ENCODE data around the gene FBXO34.

The FBXO34 gene

GRCh38 chr14:55386037-55386808, 115.0 kb downstream of the FBXO34 start:
- no peaks in the 10 kb centered on the region for H3K79me2 ChIP-seq (ENCODE audit: insufficient read depth, low read length)
- H3K9me3 ChIP-seq (ENCODE audit: insufficient read depth, low read depth, low read length): no peaks in the 10 kb centered on the region
- no peaks in the 10 kb centered on the region for H4K20me1 ChIP-seq (ENCODE audit: insufficient read depth, low read length, poor library complexity, severe bottlenecking)
- H3K4me1 ChIP-seq (ENCODE audit: insufficient read depth, low read length, poor library complexity, severe bottlenecking): peaks cover 10% of the 10 kb centered on the region
- no peaks in the 10 kb centered on the region for H3F3A ChIP-seq (ENCODE audit: low read depth)
- no peak overlapping the region for H3K9ac ChIP-seq (ENCODE audit: low read depth, low read length, poor library complexity, severe bottlenecking)
- no peak overlapping the region for H3K4me3 ChIP-seq (ENCODE audit: low read length, poor library complexity, severe bottlenecking)
- H3K36me3 ChIP-seq (ENCODE audit: insufficient read depth, low read length): peaks cover 24% of the 10 kb centered on the region; the same call in 1 of the 2 replicates
- TF ChIP-seq EZH2phosphoT487 (IDR thresholded peaks at IDR 0.05; ENCODE audit: borderline replicate concordance): no peak
- TF ChIP-seq, protein P1, sequence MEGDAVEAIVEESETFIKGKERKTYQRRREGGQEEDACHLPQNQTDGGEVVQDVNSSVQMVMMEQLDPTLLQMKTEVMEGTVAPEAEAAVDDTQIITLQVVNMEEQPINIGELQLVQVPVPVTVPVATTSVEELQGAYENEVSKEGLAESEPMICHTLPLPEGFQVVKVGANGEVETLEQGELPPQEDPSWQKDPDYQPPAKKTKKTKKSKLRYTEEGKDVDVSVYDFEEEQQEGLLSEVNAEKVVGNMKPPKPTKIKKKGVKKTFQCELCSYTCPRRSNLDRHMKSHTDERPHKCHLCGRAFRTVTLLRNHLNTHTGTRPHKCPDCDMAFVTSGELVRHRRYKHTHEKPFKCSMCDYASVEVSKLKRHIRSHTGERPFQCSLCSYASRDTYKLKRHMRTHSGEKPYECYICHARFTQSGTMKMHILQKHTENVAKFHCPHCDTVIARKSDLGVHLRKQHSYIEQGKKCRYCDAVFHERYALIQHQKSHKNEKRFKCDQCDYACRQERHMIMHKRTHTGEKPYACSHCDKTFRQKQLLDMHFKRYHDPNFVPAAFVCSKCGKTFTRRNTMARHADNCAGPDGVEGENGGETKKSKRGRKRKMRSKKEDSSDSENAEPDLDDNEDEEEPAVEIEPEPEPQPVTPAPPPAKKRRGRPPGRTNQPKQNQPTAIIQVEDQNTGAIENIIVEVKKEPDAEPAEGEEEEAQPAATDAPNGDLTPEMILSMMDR (conservative IDR thresholded peaks at IDR 0.05; ENCODE audit: low read length): no peak
- no peak overlapping the region for H2AFZ ChIP-seq (ENCODE audit: low read length)
- H3K4me2 ChIP-seq (ENCODE audit: low read depth, low read length, poor library complexity, severe bottlenecking): no peak overlapping the region
- H3K9me2 ChIP-seq (replicated peaks; ENCODE audit: low read depth, low read length): no peaks in the 10 kb centered on the region
- H3K27me3 ChIP-seq (ENCODE audit: insufficient read depth, low read length, poor library complexity, severe bottlenecking): no peaks in the 10 kb centered on the region

GRCh38 chr14:55387121-55387520, 115.9 kb downstream of the FBXO34 start:
- no peaks in the 10 kb centered on the region for H3F3A ChIP-seq (ENCODE audit: low read depth)
- H3K27me3 ChIP-seq (ENCODE audit: insufficient read depth, low read length, poor library complexity, severe bottlenecking): no peaks in the 10 kb centered on the region
- peaks cover 16% of the 10 kb centered on the region; the same call in 1 of the 2 replicates for H3K36me3 ChIP-seq (ENCODE audit: insufficient read depth, low read length)
- peaks cover 10% of the 10 kb centered on the region for H3K4me1 ChIP-seq (ENCODE audit: insufficient read depth, low read length, poor library complexity, severe bottlenecking)
- H3K4me2 ChIP-seq (ENCODE audit: low read depth, low read length, poor library complexity, severe bottlenecking): no peak overlapping the region
- H3K9ac ChIP-seq (ENCODE audit: low read depth, low read length, poor library complexity, severe bottlenecking): no peak overlapping the region
- no peaks in the 10 kb centered on the region for H3K79me2 ChIP-seq (ENCODE audit: insufficient read depth, low read length)
- H2AFZ ChIP-seq (ENCODE audit: low read length): no peak overlapping the region
- no peak overlapping the region for H3K4me3 ChIP-seq (ENCODE audit: low read length, poor library complexity, severe bottlenecking)
- H3K9me3 ChIP-seq (ENCODE audit: insufficient read depth, low read depth, low read length): no peaks in the 10 kb centered on the region
- TF ChIP-seq, protein P1 (conservative IDR thresholded peaks at IDR 0.05; ENCODE audit: low read length): no peak
- TF ChIP-seq EZH2phosphoT487 (IDR thresholded peaks at IDR 0.05; ENCODE audit: borderline replicate concordance): no peak
- H3K9me2 ChIP-seq (replicated peaks; ENCODE audit: low read depth, low read length): no peaks in the 10 kb centered on the region
- H4K20me1 ChIP-seq (ENCODE audit: insufficient read depth, low read length, poor library complexity, severe bottlenecking): no peaks in the 10 kb centered on the region

DNA sequence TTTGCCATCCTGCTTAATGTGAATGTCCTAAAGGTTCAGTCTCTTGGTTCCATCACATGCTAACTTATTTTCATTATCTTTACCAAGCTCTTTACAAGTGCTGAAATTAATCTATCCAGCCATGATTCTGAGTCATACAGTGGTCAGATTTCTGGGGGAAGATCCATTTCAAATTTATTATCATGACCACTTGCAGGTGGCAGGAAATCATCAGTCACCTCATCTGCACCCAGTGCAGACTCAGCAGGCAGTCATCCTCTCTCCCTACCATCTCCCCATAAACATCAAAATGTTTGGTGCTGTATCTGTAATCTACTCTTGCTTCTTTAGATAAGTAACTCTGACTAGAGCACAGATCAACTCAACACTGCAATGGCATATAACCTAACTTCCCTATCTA, 116.9 kb downstream of the FBXO34 start:
- no peaks in the 10 kb centered on the region for H3K9me2 ChIP-seq (replicated peaks; ENCODE audit: low read depth, low read length)
- H3K4me1 ChIP-seq (ENCODE audit: insufficient read depth, low read length, poor library complexity, severe bottlenecking): peaks cover 10% of the 10 kb centered on the region
- TF ChIP-seq EZH2phosphoT487 (IDR thresholded peaks at IDR 0.05; ENCODE audit: borderline replicate concordance): no peak
- TF ChIP-seq, protein P1 (conservative IDR thresholded peaks at IDR 0.05; ENCODE audit: low read length): no peak
- H3K4me2 ChIP-seq (ENCODE audit: low read depth, low read length, poor library complexity, severe bottlenecking): peak overlapping the region; percentile 20
- H3F3A ChIP-seq (ENCODE audit: low read depth): no peaks in the 10 kb centered on the region
- no peaks in the 10 kb centered on the region for H4K20me1 ChIP-seq (ENCODE audit: insufficient read depth, low read length, poor library complexity, severe bottlenecking)
- H2AFZ ChIP-seq (ENCODE audit: low read length): no peak overlapping the region
- H3K79me2 ChIP-seq (ENCODE audit: insufficient read depth, low read length): no peaks in the 10 kb centered on the region
- peaks cover 16% of the 10 kb centered on the region; the same call in 1 of the 2 replicates for H3K36me3 ChIP-seq (ENCODE audit: insufficient read depth, low read length)
- H3K9ac ChIP-seq (ENCODE audit: low read depth, low read length, poor library complexity, severe bottlenecking): no peak overlapping the region
- H3K9me3 ChIP-seq (ENCODE audit: insufficient read depth, low read depth, low read length): no peaks in the 10 kb centered on the region
- no peaks in the 10 kb centered on the region for H3K27me3 ChIP-seq (ENCODE audit: insufficient read depth, low read length, poor library complexity, severe bottlenecking)
- no peak overlapping the region for H3K4me3 ChIP-seq (ENCODE audit: low read length, poor library complexity, severe bottlenecking)
